Activated CD4-positive, CD25-positive, alpha-beta regulatory T cell treated with anti-CD3 and anti-CD28 coated beads, Interleukin-2, amount 50 U/mL, for 16 hours (primary cell): ENCODE data around the gene CADM1.

Source experiments
- DNase-seq: peaks from one replicate; pipeline ENCODE4 v3.0.0-alpha.2; 2020; ENCODE audit warnings: low read depth, low spot score

CADM1 gene

DNA sequence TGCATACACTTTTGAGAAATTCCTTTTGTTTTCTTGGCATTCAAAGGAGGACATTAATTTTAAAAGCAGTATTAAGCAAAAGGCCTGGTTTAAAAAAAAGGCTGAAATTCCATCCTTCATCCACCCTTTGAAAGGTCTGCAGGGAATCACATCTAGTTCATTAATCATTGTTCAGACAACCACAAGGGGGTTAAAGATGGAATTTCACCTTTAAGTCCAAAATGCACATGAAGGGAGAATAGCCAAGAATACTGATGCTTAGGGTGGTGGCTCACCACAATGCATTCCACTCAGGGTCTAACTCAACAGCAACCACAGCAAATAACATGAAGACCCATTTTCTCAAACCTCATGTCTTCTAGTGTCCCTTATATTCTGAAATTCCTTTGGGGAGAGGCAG is 256.9 kb downstream of the CADM1 start:
- no peak for DNase-seq

DNA sequence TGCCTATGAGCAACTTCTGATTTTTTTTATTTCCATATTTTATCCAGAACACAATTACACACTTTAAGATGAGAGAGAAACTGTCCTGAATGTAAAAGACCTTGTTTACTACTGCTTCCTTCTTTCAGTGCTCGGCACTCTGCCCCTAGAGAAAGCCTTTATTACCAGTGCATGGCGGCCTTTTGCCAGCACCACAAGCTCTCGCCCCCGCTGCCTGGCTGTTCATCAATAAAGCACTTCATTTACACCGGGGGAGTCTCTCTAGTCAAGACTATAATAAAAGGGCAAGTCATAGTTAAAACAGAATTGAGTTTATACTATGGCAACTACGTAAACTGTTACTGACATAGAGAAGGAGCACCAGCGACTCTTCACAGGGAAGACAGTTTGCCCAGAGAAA is 259.5 kb downstream of the CADM1 start:
- DNase-seq, result no peak

DNA sequence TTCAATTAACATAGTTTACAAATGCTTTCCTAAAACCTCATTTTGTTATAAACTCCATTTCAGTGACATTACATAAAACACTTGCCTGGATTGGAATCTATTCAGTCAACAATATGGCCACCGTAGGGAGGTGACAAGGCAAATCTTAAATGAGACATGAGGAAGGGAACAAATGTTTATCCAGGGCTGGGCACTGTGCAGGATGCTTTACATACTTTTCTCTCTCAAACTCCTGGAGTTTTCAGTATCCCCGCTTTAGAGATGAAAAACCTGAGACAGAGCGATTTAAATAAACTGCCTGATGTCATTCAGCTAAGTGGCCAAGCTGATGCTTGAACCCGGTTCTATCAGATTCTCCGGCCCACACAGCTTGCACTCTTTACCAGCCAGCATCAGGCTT is 259.9 kb downstream of the CADM1 start:
- no peak for DNase-seq

DNA sequence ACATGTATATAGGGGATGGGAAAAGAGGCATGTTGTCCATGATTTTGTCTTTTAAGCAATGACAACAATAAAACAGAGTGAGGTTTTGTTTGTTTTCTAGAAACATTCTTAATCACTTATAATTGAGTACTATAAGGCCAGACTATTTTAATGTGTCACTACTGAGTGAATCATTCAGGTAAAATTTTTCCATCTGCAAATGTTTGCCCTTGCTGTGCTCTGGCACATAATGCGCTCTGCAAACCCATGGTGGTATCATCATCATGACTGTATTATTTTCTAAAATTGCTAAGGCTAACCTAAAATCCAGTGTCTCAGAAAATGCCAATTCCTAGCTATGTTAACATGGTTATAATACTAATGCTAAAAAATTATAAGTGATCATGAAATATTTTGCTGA is 261.2 kb downstream of the CADM1 start:
- DNase-seq, result no peak

DNA sequence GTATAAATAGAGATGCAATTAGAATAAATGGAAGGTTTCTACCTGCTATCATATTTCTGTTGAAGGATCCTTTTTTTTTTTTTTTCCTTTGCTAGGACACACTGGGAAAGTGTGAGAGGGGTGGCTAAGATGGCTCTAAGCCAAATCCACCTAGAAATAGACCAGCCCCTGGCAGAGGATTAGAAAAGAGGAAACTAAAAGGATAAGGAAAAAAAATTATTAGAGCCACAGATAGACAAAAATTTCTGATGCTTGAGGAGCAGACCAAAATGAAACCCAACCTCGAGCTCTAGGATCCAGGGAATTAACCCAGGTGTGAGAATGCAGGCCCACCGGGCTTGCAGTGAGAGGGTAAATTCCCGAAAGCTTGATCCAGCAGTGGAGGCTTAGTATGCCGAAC is 262.3 kb downstream of the CADM1 start:
- no peak for DNase-seq

DNA sequence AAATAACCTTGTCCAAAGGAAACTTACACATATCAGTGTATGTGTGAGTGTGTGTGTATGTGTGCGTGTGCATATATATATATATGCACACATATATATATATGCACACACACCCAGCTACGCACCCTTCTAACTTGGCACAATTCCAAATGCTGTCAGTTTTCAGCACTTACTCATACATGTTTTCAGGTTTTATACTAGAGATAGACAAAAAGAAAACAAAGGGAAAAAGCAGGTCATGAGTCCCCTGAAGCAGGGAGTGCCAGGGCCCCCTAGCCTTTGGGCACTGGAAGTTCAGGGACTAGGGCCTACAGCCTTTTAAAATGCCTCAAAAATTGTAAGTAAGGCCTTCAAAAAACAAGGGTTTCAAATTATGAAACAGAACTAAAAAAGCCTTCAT is 265.4 kb downstream of the CADM1 start:
- no peak for DNase-seq

DNA sequence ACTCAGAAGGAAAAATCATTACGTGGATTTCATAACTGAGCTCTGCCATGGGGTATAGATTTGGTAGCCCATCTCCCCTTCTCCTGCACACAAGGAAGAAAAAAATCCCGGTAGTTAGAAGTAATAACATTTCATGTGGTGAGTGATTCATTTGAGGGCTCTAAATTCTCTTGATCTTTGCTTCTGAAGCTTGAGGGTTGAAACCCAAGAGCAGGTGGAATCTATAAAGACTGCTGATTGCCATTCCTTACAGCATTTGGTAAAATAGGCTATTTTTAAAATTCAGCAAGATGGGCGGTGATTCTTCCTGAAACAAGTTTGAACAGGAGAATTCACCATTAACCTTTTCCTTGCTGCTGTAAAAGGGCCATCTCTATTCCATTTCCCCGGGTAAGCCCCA is 266.1 kb downstream of the CADM1 start:
- no peak for DNase-seq

DNA sequence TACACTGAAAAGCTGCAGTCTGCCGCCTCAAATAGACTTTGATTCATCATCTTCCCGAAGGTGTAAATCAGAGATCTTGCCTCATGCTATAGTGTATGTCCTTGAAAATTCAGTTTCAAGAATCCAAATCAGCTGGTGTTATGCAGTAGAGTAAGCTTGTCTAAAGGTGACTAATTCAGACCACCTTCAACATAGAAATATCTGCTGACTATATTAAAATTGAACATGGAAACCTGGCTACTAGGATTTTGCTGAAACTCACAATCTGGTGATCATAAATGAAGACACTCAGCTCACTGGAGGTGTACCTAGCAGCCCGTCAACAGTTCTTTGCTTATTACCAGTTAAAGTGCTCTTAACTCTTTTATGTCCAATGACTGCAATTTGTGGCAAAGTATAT is 266.6 kb downstream of the CADM1 start:
- DNase-seq, result no peak

DNA sequence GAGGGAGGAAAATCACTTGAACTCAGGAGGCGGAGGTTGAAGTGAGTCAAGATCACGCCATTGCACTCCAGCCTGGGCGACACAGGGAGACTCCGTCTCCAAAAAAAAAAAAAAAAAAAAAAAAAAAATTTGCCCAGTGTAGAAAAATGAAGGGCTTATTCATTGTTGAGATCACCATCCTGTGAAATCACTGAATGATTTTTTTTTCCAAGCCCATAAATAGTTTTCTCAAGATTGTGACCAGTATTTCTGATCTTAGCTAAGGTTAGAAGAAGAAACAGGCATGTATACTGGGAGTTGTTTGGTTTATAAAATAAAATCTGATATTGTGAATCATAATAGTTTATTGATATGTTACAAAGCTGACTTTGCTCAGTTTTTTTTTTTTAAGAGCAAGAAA is 269.4 kb downstream of the CADM1 start:
- DNase-seq, result no peak

DNA sequence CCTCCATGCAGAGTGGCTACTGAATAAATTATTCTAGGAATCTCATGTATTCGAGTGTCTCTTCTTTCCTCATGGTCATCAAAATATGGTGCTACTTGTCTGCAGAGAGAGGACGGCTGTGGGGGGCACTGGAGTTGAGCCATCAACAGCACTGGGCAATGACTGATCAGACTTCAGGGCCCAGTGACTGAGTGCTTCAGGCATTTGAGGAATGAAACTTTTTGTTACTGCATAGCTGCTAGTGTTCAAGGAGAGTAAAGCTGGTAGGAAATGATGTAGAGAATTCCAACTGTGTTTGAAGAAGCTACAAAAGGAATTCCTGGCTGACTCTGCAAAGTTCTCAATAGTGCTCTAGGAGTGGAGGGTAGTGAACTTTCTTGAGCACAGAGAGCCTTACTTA is 277.7 kb downstream of the CADM1 start:
- DNase-seq, result no peak

DNA sequence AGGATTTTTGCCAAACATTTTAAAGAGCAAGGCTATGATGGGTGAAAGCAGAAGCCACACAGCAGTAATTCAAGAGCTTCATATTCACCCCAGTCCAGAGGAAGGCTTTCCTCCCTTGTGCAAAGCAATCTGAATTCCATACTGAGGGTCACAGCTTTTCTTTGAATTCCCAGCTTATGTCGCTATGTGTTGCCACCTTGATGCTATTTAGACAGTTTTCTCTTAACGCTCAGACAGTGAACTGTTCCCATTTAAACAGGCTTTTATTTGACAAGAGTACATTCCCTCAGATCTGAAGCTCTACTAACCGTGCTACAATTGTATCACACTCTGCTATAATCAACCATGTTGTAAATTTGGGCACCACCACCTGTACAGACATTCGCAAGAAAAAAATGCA is 279.7 kb downstream of the CADM1 start:
- no peak for DNase-seq

DNA sequence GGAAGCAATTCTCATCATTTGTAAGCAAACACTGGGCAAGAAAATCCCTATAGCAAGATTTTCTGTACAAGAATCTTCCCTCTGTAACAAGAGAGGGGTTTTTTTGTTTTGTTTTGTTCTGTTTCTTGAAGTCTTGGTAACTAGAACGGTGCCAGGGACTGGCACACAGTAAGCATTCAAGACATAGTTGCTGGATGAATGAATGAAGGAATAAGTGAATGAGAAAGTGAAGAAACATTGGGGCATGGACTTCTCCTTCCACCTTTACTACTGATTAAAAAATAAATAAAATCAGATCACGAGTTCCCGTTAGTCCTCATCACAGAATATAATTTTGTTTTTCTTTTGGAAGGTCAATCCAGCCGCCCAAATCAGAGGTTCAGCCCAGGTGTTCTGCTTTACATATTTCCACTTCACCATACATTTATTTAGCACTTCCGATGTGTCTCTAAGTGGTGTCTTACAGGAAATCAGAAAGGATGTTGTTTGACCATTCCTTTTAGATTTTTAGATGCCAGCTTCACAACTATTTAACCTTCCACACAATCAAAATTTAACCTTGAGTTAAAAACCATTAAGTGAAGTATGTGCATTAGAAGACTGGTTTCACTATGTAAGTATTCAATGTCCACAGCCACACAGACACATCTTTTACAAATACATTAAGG is 281.2 kb downstream of the CADM1 start:
- DNase-seq, result no peak

DNA sequence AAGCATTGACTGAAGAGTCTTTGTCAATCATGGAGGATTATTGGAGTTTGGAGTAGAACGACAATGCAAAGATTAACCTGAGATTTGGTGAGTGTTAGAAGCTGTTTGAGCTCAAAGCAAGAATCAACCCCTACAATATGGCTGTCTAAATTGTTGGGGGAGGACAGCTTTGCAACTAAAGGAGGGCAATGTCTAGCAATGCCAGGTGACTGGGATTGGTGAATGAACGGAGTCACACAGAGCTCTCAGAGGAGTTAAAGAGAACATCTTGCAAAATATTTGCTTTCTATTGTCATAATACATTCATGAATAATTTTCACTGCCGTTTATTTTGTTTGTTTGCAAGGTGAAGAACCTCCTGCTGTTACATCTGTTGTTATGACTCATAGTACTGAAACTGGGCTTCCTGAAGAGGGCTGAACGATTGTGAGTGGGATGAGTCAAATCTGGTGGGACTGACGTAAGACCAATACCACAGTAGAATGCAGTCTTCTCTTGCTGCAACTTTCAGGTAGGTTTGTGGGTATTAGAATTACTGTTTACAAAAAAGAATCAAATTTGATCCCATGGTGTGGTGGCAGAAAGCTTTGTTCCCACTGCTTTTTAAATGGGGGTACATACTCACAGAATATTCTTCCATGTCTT is 281.9 kb downstream of the CADM1 start:
- DNase-seq, result no peak

DNA sequence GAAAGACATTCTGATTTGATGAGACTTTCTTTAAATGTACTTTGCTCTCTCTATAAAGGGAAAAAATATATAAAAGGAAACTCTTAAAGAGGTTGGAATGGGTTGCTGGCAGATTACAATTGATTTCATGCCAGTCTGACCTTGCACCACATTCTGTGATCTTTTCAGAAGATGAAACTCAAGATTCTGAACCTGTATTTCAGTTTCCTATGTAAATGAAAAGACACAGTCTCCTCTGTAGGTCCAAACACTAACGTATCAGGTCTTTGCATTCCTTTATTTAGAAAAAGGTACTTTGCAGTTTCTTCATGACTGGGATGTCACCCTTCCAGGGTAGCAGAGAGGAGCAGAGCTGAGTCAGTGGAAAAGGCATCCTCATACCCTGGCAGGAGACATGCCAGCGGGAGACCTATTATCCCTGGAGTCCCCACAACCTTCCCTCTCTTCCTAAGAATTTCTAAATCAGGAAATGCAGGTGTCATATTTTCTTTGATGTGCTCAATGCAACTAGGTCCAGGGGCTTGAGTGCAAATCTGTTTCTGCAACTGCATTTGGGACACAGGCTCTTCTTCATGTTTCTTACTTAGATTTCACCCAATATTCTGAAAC is 282.6 kb downstream of the CADM1 start:
- no peak for DNase-seq

DNA sequence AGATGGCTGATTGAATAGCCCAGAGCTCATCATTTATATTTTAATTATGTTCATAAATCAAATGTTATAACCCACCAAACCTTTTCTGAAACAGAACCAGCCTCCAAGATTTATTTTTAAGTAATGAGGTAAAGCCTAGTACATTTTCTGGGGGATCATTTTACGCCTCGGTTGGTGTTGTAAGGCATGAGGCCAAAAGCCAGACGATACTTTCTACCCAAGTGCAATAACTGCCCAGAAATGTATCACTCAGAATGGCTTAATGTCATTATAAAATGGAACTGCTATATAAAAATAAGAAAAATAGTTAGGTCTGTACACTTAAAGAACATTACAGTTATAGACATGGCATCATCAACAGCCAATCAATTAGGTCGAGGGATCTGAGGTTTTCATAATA is 283.3 kb downstream of the CADM1 start:
- DNase-seq, result no peak

DNA sequence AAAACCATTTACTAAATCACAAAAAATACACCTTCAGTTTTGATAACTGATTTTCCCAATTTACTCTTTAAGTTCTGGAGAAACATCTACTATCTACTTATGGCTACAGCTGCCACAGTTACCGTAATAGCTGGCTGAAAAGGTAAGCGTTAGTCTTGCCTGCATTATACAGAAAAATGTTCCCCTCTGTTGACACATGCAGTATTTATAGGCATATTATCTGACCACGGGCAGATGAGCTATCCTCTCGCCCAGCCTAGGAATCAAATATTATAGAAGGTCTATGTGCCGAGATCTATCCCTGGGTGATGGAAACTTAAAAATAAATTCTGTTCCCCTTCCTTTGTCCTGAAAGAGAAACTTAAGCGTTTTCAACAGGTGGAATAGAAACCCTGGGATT is 283.8 kb downstream of the CADM1 start:
- no peak for DNase-seq

DNA sequence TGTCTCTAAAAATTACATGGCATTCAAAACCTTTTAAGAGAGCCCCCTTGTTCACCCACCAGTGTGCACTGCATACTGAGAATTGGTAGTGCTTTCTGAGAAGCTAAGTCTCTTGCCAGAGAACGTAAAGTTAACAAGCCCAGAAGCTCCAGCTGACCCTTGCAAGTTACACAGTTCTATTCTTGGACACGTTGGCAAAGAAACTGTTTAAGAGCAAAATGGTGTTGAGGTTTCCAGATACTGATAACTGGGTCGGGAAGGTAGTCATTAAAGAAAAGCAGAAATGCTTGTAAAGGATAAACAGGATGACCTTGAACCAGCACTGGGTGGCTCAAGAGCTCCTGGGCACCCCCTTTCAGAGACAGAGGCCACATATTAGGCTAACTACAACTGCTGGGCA is 284.8 kb downstream of the CADM1 start:
- no peak for DNase-seq

DNA sequence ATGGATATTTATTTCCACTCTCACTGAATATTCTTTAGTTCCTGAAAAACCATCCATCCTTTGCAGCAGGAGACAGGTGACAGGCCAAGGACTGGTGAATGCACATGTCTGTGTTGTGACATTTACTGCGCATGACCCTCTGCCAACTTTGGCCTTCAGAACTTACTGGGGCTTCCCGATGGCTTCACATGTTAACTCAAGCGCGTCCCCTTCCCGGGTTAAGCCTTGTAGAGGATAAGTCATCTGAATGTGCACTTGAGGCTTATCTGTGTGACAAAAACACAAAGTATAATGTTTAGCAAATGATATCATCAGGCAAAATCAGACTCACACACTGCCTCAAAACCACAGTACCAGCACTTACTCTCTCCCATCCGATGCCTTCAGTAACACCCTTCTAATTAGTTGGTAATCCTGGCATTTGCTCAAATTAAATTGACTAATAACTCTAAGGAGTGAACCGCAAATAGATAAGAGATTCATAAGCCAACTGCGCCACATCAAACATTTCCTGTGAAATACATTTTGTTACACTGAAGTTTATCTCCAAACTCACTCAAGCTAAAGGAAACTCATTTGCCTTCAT is 286.4 kb downstream of the CADM1 start:
- no peak for DNase-seq

DNA sequence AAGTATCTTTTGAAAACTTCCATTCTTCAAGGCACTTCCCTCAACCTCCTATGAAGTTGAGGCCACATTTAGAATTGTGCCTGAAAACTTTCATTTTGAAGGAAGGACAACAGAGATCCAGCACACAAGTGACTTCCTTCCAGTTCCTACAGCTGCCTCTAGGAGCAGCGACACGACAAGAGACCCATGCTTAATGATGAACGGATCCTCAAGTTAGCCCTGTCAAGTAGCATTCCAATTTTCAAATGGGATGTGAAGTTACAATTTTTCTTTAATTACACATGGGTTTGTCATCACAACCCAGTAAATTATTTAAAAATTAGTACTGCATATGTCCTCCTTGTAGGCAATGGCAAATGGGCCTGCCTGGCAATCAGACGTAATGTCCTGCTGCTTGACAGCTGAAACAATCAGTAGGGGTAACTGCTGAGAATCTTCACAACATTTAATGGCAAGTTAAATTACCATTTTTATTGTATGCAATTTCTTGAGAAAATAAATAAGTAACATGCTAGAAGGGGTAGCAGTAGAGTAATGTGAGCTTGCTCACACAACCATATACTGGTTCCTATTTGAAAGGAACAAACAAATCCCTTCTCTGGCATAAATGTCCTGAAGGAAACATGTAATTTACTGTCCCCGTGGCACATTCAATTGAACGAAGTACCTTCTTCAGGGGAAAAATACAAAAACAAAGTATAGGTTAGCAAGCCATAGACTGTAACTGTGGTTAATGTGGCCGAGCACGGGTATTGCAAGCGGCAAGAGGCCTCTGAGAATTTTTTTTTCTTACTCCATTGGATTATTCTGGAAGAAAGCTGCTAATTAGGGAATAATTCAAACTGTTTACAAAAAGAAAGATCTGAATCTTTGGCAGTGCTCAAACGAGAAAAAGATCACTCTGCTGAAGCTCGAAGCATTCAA is 288.3 kb downstream of the CADM1 start:
- no peak for DNase-seq

DNA sequence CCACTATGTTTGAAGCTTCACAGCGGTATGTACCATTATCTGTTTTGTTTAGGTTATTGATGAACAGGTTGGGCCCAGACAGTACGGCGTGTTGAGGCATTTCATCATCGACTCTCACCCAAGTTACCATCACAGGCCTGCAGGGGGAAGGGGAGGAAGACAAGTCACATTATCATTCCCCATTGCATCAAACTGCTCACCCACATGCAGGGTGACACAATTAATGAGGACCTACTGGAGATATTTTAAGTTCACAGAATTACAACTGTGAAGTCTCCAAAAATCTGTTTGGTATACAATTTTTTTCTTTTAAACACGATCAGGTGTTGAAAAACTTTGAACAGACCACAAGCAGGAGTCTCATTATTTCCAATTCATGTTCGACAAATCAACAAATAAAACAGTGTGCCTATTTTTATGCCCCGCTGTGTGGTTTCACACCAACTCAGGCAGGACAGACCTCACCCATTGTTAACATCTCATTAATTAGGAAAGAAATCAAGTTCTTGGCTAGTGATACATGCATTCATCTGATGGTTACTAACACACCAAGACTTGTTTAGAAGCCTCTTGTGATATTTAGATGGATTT is 289.5 kb downstream of the CADM1 start:
- DNase-seq, result no peak

DNA sequence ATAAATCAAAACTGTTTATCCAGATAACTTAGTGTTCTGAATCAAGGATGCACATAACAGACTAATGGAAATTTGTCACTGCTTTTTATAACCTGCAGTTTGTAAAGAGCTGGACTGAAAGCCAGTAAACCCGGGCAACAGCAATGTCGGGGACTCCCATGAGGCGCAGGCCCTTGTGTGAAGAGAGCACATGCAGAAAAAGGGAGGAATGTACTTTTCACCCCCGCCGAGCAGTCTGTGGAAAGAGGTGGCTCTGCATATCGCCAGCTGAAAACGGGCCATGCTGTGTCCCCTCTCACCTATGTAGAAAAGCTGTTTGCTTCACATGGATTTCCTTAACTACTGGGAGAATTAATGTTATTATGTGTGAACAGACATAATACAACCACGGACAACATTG is 291.2 kb downstream of the CADM1 start:
- DNase-seq, result no peak
